Effector memory CD4-positive, alpha-beta T cell (primary cell): ENCODE data around the gene MDP1.

Experiments used
- DNase-seq, 3 donors: peaks; one replicate each; pipeline ENCODE4 v3.0.0-alpha.2; 2020
- H3K27ac ChIP-seq: 2 replicates; pipeline ENCODE4 v1.7.0; 2013; ENCODE audit warnings: mild to moderate bottlenecking, low read length, moderate library complexity; ENCODE audit not compliant: insufficient read depth, poor library complexity, severe bottlenecking
- H3K27me3 ChIP-seq: replicated peaks from 2 replicates; pipeline ENCODE4 v1.7.0; 2013; ENCODE audit warnings: mild to moderate bottlenecking, low read length; ENCODE audit not compliant: insufficient read depth, control insufficient read depth, poor library complexity, severe bottlenecking
- H3K36me3 ChIP-seq: 2 replicates; pipeline ENCODE4 v1.7.0; 2013; ENCODE audit warnings: mild to moderate bottlenecking, low read length, moderate library complexity; ENCODE audit not compliant: control insufficient read depth, insufficient read depth
- H3K4me1 ChIP-seq: 2 replicates; pipeline ENCODE4 v1.7.0; 2013; ENCODE audit warnings: low read length, mild to moderate bottlenecking; ENCODE audit not compliant: control insufficient read depth, insufficient read depth, poor library complexity, severe bottlenecking
- H3K4me3 ChIP-seq: 2 replicates; pipeline ENCODE4 v1.7.0; 2013; ENCODE audit warnings: low read length, low read depth, mild to moderate bottlenecking; ENCODE audit not compliant: insufficient read depth, poor library complexity, severe bottlenecking
- H3K9me3 ChIP-seq: 2 replicates; pipeline ENCODE4 v1.7.0; 2013; ENCODE audit warnings: mild to moderate bottlenecking, low read length, moderate library complexity; ENCODE audit not compliant: control insufficient read depth

Gene MDP1

GRCh38 chr14:24258548-24259265 is 42.8 kb upstream of the MDP1 start:
- Histone ChIP-seq H3K27ac (no peak overlapping the region), H3K9me3 (no peaks in the 10 kb centered on the region), H3K4me3 (no peak overlapping the region)

GRCh38 chr14:24258119-24258518 is 42.3 kb upstream of the MDP1 start:
- DNase-seq: no peak
- Histone ChIP-seq H3K4me3 (no peak overlapping the region), H3K4me1 (no peaks in the 10 kb centered on the region), H3K9me3 (no peaks in the 10 kb centered on the region), H3K36me3 (peaks cover 8% of the 10 kb centered on the region), H3K27me3 (no peaks in the 10 kb centered on the region), H3K27ac (no peak overlapping the region)

More at GRCh38 chr14:24258548-24259265, 42.8 kb upstream of the MDP1 start:
- Histone ChIP-seq H3K36me3 (peaks cover 8% of the 10 kb centered on the region), H3K27me3 (no peaks in the 10 kb centered on the region), H3K4me1 (no peaks in the 10 kb centered on the region)
- no peak for DNase-seq

- no peak for DNase-seq
- no peaks in the 10 kb centered on the region for H3K4me1 ChIP-seq
- H3K9me3 ChIP-seq: no peaks in the 10 kb centered on the region
- H3K36me3 ChIP-seq: peaks cover 8% of the 10 kb centered on the region
- no peak overlapping the region for H3K27ac ChIP-seq
- H3K27me3 ChIP-seq: no peaks in the 10 kb centered on the region
- no peak overlapping the region for H3K4me3 ChIP-seq
These were observed 41.1 kb upstream of the MDP1 start for GRCh38 chr14:24256960-24257359.

- peaks cover 8% of the 10 kb centered on the region for H3K36me3 ChIP-seq
- H3K27me3 ChIP-seq: no peaks in the 10 kb centered on the region
- DNase-seq: no peak
- H3K4me1 ChIP-seq: no peaks in the 10 kb centered on the region
- H3K4me3 ChIP-seq: no peak overlapping the region
- H3K27ac ChIP-seq: no peak overlapping the region
- no peaks in the 10 kb centered on the region for H3K9me3 ChIP-seq
These were observed 40.3 kb upstream of the MDP1 start for GRCh38 chr14:24255931-24256711.

- Histone ChIP-seq H3K36me3 (peaks cover 8% of the 10 kb centered on the region), H3K27ac (no peak overlapping the region), H3K27me3 (no peaks in the 10 kb centered on the region), H3K4me1 (no peaks in the 10 kb centered on the region), H3K4me3 (no peak overlapping the region), H3K9me3 (no peaks in the 10 kb centered on the region)
- DNase-seq: no peak
These were observed 39.6 kb upstream of the MDP1 start for GRCh38 chr14:24255438-24255837.

- H3K27me3 ChIP-seq: no peaks in the 10 kb centered on the region
- H3K4me1 ChIP-seq: no peaks in the 10 kb centered on the region
- no peak for DNase-seq
- no peak overlapping the region for H3K4me3 ChIP-seq
- H3K27ac ChIP-seq: no peak overlapping the region
- peaks cover 8% of the 10 kb centered on the region for H3K36me3 ChIP-seq
- no peaks in the 10 kb centered on the region for H3K9me3 ChIP-seq
These were observed 38.9 kb upstream of the MDP1 start for GRCh38 chr14:24254630-24255392.

GRCh38 chr14:24253936-24254335 is 38.1 kb upstream of the MDP1 start:
- Histone ChIP-seq H3K4me3 (no peak overlapping the region), H3K9me3 (no peaks in the 10 kb centered on the region), H3K4me1 (no peaks in the 10 kb centered on the region), H3K27ac (no peak overlapping the region), H3K36me3 (peaks cover 5% of the 10 kb centered on the region), H3K27me3 (no peaks in the 10 kb centered on the region)
- DNase-seq: no peak

- H3K27me3 ChIP-seq: no peaks in the 10 kb centered on the region
- no peak for DNase-seq
- no peak overlapping the region for H3K27ac ChIP-seq
- H3K9me3 ChIP-seq: no peaks in the 10 kb centered on the region
- H3K4me1 ChIP-seq: no peaks in the 10 kb centered on the region
- peaks cover 5% of the 10 kb centered on the region for H3K36me3 ChIP-seq
- no peak overlapping the region for H3K4me3 ChIP-seq
These were observed 36.6 kb upstream of the MDP1 start for GRCh38 chr14:24252289-24253124.

- H3K27me3 ChIP-seq: no peaks in the 10 kb centered on the region
- H3K4me3 ChIP-seq: no peak overlapping the region
- H3K27ac ChIP-seq: no peak overlapping the region
- H3K9me3 ChIP-seq: no peaks in the 10 kb centered on the region
- H3K36me3 ChIP-seq: peaks cover 5% of the 10 kb centered on the region
- no peak for DNase-seq
- no peaks in the 10 kb centered on the region for H3K4me1 ChIP-seq
These were observed 36.0 kb upstream of the MDP1 start for GRCh38 chr14:24251880-24252288.
